HG03135 (cell line): ENCODE measurements around the gene RFTN1.

Experiments
- ATAC-seq: cut with Tn5 transposase; IDR thresholded peaks from one replicate; pipeline ENCODE4 v1.9.1; 2021; ENCODE audit warnings: mild to moderate bottlenecking, moderate library complexity; ENCODE audit not compliant: unreplicated experiment

RFTN1 gene

GRCh38 chr3:16528581-16528993, 15.1 kb upstream of the RFTN1 start:
- no peak for ATAC-seq

- ATAC-seq, result no peak
Measured at GRCh38 chr3:16528106-16528505, 14.6 kb upstream of the RFTN1 start.

- ATAC-seq, result no peak
Measured at GRCh38 chr3:16524196-16524595, 10.7 kb upstream of the RFTN1 start.

- ATAC-seq, result no peak
Measured at GRCh38 chr3:16523778-16524177, 10.3 kb upstream of the RFTN1 start.

- ATAC-seq, result no peak
Measured at GRCh38 chr3:16522834-16523233, 9.3 kb upstream of the RFTN1 start.

- ATAC-seq, result peak; percentile 32
Measured at GRCh38 chr3:16520970-16521881, 7.7 kb upstream of the RFTN1 start.

- no peak for ATAC-seq
Measured at GRCh38 chr3:16520241-16520969, 6.9 kb upstream of the RFTN1 start.

- ATAC-seq, result no peak
Measured at GRCh38 chr3:16516695-16517481, 3.4 kb upstream of the RFTN1 start.

GRCh38 chr3:16515885-16516420, 2.5 kb upstream of the RFTN1 start:
- ATAC-seq, result no peak

- ATAC-seq, result no peak
Measured at GRCh38 chr3:16514755-16515353, 1.4 kb upstream of the RFTN1 start.

- ATAC-seq, result no peak
Measured at GRCh38 chr3:16514021-16514700, 662 bp upstream of the RFTN1 start.

GRCh38 chr3:16512435-16513140, 911 bp downstream of the RFTN1 start:
- peak; percentile 6 for ATAC-seq

GRCh38 chr3:16511681-16512434, 1.6 kb downstream of the RFTN1 start:
- ATAC-seq, result peak; percentile 46

GRCh38 chr3:16510620-16511319, 2.7 kb downstream of the RFTN1 start:
- ATAC-seq, result no peak

- no peak for ATAC-seq
Measured at GRCh38 chr3:16509721-16510619, 3.5 kb downstream of the RFTN1 start.

GRCh38 chr3:16508591-16508995, 4.9 kb downstream of the RFTN1 start:
- no peak for ATAC-seq

- no peak for ATAC-seq
Measured at GRCh38 chr3:16508243-16508578, 5.3 kb downstream of the RFTN1 start.
